OCI-M1 (cell line): ENCODE data around the gene GSK3A.

Source experiments
- DNase-seq: peaks from one replicate; lab custom pipeline; 2025; lab: John Stamatoyannopoulos, UW

GSK3A gene

DNA sequence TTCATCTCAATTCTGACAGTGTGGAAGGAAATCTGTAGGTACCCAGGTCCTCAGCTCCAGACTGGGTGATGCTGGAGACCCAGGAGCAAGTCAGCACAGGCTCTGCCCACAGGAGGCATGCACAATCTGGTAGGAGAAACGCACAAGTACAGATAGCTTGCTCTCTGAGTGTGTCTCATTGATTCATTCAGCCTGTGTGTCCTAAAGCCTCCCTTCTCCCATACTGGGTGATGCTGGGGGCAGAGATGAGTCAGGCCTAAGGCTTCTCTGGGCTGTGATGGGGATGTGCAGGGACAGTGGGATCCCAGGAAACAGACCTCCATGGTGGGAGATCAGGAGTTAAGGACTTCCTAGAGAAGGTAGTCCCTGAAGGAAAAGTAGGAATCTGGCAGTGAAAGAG lies 15.5 kb downstream of the GSK3A start:
- no peak for DNase-seq

DNA sequence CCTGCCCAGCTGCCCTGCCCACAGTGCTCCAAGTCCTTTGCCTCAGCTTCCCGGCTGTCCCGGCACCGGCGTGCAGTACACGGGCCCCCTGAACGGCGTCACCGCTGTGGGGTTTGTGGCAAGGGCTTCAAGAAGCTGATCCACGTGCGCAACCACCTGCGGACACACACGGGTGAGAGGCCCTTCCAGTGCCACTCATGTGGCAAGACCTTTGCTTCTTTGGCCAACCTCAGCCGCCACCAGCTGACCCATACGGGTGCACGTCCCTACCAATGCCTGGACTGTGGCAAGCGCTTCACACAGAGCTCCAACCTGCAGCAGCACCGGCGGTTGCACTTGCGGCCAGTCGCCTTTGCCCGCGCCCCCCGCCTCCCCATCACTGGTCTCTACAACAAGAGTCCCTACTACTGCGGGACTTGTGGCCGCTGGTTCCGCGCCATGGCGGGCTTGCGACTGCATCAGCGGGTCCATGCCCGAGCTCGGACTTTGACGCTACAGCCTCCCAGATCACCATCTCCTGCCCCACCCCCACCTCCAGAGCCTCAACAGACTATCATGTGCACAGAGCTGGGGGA lies 16.6 kb downstream of the GSK3A start:
- no peak for DNase-seq

DNA sequence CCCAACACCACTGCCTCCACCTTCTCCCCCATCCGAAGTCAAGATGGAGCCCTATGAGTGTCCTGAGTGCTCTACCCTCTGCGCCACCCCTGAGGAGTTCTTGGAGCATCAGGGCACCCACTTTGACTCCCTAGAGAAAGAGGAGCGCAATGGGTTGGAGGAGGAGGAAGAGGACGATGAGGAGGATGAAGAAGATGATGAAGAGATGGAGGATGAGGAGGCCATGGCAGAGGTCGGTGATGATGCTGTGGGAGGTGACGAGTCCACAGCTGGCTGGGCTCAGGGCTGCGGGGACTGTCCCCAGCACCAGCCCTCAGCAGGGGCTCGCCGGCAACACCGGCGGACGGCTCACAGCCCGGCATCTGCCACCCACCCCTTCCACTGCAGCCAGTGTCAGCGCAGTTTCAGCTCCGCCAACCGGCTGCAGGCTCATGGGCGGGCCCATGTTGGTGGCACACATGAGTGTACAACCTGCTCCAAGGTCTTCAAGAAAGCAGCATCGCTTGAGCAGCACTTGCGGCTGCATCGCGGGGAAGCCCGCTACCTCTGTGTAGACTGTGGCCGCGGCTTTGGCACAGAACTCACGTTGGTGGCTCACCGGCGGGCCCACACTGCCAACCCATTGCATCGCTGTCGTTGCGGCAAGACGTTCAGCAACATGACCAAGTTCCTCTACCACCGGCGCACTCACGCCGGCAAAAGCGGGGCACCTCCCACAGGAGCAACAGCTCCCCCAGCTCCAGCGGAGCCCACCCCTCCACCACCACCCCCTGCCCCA lies 17.3 kb downstream of the GSK3A start:
- DNase-seq, result no peak

DNA sequence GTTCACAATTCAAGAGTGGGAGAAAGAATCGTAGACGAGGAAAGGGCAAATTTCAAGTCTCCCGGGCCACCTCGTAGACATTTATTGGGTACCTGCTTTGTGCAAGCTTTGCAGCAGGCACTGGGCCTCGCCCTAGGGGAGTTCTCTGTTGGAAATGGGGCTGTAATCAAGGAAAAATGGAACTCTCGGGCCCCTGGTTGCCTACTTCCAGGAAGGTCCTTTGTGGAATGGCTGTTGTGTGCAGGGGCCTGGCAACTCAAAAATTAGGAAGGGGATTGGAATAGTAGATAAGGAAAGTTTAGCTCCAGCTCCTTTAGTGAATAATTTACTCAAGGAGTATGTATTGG lies 21.7 kb downstream of the GSK3A start:
- no peak for DNase-seq

DNA sequence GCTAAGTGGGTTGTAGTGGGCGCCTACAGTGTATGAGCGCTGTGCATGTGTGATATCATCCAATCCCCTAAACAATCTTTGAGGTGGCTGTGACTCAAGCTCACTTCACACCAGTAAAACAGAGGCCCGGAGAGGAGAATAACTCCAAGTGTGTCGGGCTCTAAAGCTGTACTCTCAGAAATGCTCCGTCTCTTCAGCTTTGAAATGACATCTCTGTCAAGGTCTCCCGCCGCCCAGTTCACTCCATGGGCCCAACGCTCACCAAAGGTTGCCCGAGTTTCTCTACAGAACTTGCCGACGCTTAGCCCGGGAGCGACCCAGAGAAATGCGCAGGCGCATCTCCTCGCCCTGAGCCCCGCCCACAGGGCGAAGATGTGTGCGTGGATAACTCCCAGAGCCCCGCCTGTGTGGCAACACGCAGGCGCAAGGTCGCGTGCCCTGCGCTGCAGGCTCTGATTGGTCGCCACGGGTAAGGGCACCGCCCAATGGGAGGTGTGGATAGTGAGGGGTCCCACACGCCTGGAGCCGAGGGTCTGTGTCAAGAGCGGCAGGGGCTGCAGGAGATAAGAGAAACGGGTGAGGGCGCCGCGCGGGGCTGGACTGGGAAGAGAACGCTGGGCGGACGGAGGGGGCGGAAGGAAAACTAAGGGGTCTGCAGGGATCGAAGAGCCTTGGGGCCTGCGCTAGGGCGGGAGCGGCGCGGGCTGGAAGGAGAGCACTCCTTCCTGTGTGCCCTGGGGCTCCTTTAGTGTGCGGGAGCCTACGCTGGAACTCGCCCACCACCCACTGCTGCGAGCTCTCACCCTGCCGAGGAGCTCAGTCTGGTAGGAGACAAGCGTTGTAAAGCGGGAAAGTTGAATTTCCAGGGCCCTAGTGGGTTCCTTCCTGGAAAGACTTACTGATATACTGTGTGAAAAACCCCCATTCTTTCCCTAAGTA lies 22.3 kb downstream of the GSK3A start, which contains the start of gene ZNF526:
Gene ZNF526 (plus strand): TSS at position 501 of the 939 bp plus-strand sequence. CDS start 4,092 bp downstream, outside the sequence.
- DNase-seq, result peak; percentile 100

DNA sequence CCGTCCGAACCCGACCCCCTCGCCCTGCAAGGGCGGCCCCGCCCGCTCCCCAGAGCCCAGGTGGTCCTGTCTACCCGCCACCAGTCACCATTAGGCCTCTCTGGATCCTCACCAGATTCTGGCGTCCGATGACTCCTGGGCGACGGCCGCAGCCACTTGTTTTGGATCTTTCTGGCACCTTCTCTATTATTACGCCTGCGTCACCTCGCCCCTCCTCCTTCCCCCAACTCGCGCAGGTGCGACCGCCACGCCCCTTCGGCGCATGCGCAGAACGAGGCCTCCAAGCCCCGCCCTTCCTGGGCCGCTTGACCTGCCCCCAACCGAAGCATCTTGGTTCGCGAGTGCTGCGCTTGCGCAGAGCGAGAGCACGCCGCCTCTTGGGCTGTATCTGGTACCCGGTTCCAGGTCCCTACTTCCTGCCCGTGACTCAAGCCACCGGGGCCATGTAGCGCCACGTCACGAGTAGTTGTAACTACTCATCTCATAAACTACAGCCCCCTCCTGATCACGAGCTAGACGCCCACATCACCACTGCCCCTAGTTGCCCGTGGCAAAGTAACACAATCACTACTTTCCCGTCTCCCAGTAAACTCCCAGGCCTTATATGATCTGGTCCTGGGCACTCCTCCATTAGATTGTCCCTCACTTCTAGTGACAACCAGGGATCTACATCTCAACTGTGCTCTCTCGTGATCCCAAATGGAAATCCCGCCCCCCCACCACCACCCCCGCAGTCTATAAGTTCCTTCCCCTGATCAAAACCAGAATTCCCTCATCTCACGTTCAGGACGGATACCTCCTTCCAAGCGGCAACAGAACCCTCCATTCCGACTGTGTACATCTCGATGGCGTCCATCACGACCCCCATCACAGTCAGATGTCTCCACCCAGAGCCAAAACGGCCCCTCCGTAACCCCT lies 24.6 kb downstream of the GSK3A start, which contains the start of gene DEDD2:
Gene DEDD2 (minus strand): TSS at position 158 of the 918 bp plus-strand sequence. CDS start 670 bp downstream, outside the sequence.
- peak; percentile 99 for DNase-seq

DNA sequence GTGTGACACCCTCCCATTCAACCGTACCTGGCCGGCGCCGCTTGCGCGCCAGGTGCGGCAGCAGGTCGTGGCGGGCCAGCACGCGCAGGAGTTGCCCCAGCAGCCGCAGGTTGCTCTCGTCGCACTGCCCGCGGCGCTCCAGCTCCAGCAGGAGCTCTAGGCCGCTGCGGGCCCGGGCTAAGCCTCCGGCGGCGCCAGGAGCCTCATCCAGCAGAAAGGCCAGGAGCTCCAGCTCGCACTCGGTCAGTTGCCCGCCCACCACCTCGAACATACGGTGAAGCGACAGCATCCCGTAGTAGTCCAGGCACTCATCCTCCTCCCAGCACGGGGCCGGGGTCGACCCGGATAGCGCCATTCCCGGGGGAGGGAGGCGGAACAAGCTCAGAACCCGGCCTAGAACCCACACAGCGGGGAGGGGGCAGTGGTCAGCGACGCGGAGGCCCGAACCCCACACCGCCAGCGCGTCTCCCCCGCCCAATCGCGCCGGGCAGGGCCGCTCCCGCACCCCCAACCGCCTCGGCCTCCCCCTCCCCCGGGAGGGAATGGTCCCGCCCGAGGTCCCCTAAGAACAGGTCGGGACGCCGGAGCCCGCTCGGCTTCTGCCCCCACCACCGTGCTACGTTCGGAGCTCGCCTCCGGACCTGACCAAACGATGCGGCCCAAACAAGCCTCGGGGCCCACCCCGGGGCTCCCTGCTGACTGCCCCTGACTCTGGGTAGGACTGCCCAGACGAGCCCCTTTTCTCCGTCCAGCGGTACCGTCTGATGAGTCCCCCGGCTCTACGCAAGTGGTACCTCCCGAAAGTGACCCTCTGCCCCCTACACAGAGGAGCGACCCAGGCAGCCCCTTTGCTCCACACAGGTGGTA lies 25.5 kb downstream of the GSK3A start:
- peak; percentile 73 for DNase-seq

DNA sequence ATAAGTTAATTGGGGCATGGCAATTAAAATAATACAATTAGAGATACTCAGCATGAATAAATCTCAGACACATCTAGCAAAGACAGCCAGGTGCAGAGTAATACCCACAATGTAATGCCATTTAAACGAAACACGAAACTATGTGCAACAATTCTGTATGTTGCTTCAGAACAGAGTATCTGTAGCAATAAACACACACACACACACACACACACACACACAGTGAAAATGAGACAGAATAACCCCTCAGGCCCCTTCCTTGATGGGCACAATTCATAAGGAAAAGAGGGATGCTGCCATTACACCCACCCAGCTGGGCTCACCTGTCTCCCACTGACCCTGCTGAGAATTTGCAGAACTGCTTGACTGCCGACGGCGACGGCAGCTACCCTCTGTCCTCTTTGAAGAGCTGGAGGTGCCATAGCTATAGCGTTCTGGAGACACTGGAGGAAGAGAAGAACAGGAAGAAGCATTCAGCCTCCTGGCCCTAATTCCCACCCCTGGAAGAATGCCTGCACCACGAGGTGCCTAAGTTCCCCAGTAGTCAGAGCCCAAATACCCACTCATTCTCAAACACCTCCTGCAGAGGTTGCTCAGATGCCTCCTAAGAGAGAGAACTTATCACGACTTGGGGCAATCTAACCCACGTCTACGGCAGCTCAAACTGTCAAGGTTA lies 27.5 kb downstream of the GSK3A start:
- no peak for DNase-seq

DNA sequence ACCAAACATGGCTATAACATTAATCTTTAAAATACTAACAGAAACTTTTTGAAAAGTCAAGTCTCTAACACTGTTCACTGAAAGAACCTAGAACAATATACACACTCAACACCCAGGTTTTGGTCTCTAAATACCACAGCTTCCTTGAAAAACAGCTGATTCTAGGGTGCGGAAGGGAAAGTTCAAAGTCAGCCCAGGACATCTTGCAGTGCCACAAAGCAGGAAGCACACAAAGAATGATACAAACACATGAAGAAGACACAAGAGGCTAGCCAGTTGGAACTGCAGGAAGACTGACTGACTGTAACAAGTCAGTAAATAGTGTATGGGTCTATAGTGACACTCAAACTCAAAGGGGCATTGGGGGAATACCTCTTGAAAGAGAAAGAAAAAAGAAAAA lies 29.5 kb downstream of the GSK3A start:
- no peak for DNase-seq

DNA sequence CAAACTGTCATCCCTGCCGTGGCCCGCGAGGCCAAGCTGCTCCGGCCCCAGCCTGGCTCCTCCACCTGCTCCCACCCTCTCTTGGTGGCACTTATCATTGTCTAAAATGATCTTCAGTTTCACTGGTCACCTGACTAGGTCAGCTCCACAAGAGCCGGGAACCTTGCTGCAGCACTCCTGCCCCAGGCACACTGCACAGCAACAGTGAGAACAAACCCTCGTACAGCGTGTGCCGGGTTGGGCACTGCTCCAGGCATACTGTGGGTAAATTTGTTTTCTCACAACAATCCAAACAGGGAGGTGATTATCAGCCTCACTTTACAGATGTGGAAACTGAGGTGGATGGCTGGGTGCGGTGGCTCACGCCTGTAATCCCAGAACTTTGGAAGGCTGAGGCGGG lies 33.8 kb downstream of the GSK3A start:
- no peak for DNase-seq

DNA sequence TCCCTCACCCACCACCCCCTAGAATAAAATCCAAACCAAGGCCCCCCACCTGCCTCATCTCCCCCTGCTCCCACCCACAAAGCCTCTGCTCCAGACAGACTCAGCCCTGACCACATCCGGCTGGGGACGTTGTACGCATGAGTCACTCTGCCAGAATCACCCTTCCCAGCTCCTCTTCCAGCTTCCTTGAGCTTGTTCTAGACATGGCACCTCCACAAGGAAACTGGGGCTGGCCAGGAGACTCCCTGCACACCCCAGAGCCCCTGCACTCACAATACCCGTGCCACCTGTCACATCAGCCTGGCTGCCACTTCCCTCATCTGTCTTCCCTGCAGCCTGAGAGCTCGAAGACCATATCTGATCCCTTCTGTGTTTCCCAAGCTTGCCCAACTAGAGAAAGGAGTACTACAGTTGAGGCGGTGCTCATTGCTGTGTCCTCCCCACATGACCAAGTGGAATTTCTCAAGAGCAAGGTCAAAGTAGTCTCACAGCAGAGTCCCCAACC lies 34.6 kb downstream of the GSK3A start:
- peak; percentile 25 for DNase-seq

DNA sequence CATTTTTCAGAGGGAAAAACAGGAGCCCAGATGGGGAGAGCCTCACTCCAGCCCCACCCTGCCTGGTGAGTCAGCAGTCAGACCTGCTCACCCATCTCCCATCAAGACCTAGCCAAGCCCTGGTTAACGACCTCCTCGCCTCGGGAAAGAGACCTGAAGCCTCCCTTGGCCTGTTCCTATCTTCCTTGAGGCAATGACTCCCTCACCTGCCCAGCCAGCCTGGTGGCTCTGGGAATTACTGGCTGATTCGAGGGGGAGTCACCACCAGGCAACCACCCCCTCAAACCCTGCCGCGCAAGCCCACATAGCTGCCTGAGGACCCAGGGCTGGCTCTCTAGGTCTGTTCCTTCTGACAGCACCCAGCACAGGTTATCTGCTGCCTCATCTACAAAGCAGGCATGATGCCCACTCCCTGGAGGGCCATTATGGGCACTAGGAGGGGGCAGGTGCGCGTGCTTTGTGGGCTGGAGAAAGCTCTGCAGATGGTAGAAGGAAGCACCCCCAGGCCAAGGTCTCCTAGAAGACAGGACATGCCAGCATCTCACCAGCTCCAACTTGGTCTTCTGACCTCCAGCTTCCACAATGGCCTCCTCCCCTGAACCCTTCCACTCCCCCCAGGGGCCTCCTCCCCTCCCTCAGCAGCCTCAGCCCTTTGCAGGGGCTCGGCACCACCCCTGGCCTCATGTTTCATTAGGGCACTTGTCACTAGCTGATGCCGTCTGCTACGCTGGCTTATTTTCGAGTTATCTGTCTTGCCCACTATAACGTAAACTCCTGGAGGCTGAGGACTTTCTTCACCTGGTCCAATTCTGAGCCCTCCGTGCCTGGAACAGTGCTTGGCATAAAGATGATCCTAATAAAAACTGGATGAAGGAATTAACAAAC lies 35.3 kb downstream of the GSK3A start:
- no peak for DNase-seq

DNA sequence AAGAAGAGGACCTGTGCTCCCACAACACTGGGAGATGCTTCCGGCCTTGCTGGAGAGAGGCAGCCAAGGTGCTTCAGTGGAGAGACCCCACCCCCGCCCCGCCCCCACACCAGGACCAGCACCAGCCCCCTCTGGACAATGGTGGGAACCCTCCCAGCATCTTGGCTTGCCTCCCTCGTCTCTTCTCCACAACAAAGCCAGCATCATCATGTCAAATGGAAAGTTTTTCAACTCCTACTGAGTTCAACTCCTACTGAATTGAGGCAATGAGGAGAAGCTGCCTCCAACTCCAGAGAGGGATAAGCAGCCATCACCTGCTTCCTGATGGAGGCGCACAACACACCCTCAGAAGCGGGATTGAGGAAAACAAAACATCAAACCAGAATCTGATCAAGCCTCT lies 37.7 kb downstream of the GSK3A start:
- DNase-seq, result no peak

DNA sequence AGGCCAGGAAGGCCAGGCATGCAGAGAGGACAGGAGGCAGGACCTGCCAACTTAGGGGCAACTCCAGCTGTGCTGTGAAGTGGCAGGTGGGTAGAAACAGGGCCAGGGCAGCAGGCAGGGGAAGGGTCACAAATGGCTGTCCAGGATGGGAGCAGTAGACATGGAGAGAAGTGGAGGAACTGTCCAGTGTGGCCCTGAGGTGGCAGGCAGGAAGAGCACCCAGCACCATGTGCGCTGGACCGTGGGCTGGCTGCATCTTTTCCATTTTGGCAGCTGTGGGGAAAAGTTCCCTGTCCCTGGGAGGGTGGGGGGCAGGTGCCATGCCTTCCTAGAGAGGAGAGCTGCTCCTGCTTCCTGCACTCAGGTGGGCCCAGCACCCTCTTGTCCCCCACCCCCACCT lies 38.7 kb downstream of the GSK3A start:
- no peak for DNase-seq

DNA sequence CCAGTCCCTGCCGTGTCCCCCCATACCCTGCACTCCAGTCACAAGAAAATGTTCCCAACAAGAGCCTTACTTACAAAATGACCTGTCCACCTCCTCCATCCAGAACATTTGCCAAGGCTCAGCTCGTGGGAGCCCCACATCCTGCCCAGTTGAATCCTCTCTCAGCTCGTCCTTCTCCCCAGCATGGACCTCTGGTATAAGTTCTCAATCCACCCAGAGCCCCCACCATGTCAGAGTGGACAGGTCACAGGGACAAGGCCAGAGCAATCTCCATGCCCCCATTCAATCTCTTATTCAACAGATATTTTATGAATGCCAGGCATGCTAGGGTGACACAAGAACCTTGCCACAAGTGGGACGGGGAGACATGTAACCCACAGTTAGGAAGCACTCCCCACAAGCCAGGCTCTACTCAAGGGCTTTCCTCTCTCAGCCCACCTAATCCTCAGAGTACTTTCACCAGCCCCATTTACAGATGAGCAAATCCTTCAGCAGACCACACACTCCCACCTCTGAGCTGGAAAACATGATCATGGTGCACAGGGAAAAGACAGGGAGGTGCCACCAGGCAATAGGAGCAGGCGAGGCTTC lies 40.0 kb downstream of the GSK3A start:
- no peak for DNase-seq

DNA sequence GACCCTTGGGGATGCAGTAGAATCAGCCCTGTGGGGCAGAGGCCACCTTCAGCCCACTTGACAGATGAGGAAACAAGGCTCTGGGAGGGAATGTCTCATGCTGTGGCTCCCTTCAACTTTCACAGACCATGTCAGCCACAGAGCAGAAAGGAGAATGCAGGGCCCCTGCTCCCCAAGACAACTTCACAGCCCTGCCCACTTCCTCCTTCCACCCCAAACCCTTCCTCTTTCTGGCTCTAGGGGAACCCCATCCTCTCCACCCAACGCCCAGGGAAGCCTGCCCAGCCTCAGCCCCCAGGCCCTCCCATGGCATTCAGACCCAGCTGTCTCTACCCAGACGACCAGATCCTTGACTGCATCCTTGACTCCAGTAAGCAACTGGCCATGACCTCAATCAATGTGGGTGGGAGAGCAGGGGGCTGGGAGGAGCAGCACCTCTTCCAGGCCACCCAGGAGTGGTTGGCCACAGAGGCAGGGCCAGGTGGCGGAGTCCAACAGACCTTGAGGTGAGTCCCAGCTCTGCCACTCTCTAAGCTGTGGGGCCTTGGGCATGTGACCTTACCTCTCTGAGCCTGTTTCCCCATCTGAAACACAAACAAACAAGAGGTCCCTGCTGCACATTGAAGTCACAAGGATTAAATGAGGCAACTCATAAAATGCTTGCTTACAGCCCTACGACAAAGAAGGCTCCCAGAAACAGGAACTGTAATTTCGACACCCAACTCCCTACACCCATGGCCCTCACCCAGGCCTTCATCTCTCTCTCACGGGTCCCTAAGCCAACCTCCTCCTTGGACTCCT lies 40.7 kb downstream of the GSK3A start:
- DNase-seq, result no peak

DNA sequence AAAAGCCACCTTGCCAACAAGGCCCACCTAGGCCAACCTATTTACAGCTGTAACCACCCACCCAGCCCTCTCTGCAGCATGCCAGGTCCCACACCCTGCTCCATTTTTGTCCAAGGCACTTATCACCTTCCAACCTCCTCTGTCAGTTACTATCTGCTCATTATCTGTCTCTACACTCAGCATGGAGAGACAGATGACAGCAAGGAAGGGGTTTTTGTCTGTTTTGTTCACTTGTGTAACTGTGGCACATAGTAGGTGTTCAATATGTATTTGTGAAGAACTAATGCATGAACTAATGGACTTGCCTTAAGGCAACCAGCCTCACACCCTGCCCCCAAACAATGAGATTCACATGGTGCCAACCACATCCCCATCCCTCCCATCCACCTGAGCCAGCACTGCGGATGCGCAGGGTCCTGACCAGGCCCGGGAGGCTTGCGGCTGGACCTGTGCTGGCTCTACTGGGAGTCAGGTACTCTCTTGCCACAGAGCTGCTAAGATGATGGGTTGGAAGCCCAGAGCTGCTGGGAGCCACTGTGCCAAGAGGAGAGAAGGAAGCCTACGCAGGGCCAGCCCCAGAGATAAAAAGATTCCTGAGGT lies 42.2 kb downstream of the GSK3A start:
- no peak for DNase-seq
